H9 (cell line): ENCODE data around the gene MMRN2. TPM values are rescaled to one million over a fixed set of nuclear protein-coding genes. Genes with fewer than 3 reads are reported as not detected.

Source experiments
- DNase-seq: peaks from one replicate; pipeline ENCODE4 v3.0.0-alpha.2; 2017
- H2AFZ ChIP-seq: one replicate; pipeline ENCODE4 v1.6.1; 2013; ENCODE audit warnings: mild to moderate bottlenecking, low read length, control low read depth, moderate library complexity
- H2AK5ac ChIP-seq: 2 replicates; pipeline ENCODE4 v1.6.1; 2013; ENCODE audit warnings: low read length, control low read depth, mixed read lengths; ENCODE audit not compliant: insufficient read length
- H2BK120ac ChIP-seq: one replicate; pipeline ENCODE4 v1.6.1; 2013; ENCODE audit warnings: low read depth, mild to moderate bottlenecking, low read length, control low read depth, inconsistent platforms; ENCODE audit not compliant: poor library complexity, severe bottlenecking
- H2BK12ac ChIP-seq: 2 replicates; pipeline ENCODE4 v1.6.1; 2013; ENCODE audit warnings: low read length, control low read depth, mixed read lengths, low read depth; ENCODE audit not compliant: insufficient read length
- H2BK15ac ChIP-seq: 2 replicates; pipeline ENCODE4 v1.6.1; 2013; ENCODE audit warnings: low read depth, low read length, control low read depth
- H2BK20ac ChIP-seq: one replicate; pipeline ENCODE4 v1.6.1; 2013; ENCODE audit warnings: low read depth, mild to moderate bottlenecking, low read length, control low read depth, inconsistent platforms; ENCODE audit not compliant: poor library complexity, severe bottlenecking
- H2BK5ac ChIP-seq: 2 replicates; pipeline ENCODE4 v1.6.1; 2013; ENCODE audit warnings: low read length, control low read depth, mixed read lengths; ENCODE audit not compliant: insufficient read length
- H3K14ac ChIP-seq: 2 replicates; pipeline ENCODE4 v1.6.1; 2013; ENCODE audit warnings: low read length, control low read depth; ENCODE audit not compliant: insufficient read depth
- H3K18ac ChIP-seq: 2 replicates; pipeline ENCODE4 v1.6.1; 2013; ENCODE audit warnings: low read depth, mild to moderate bottlenecking, mixed read lengths, low read length, control low read depth; ENCODE audit not compliant: insufficient read length
- H3K23ac ChIP-seq: 2 replicates; pipeline ENCODE4 v1.6.1; 2013; ENCODE audit warnings: low read length, control low read depth, mixed read lengths, low read depth; ENCODE audit not compliant: insufficient read length
- H3K23me2 ChIP-seq: 2 replicates; pipeline ENCODE4 v1.6.1; 2013; ENCODE audit warnings: low read depth, mild to moderate bottlenecking, mixed read lengths, low read length, control low read depth; ENCODE audit not compliant: insufficient read length, poor library complexity, severe bottlenecking
- H3K27ac ChIP-seq: 2 replicates; pipeline ENCODE4 v1.5.1; 2013; ENCODE audit warnings: low read length, control low read depth, mixed read lengths, low read depth; ENCODE audit not compliant: insufficient read length
- H3K27me3 ChIP-seq: 2 replicates; pipeline ENCODE4 v1.6.1; 2013; ENCODE audit warnings: low read length, control low read depth, inconsistent platforms; ENCODE audit not compliant: insufficient read depth
- H3K4ac ChIP-seq: 2 replicates; pipeline ENCODE4 v1.6.1; 2013; ENCODE audit warnings: low read depth, mild to moderate bottlenecking, control low read depth, inconsistent platforms, low read length, moderate library complexity
- H3K4me1 ChIP-seq: 2 replicates; pipeline ENCODE4 v1.6.1; 2013; ENCODE audit warnings: low read length, control low read depth, inconsistent platforms; ENCODE audit not compliant: insufficient read depth
- H3K4me2 ChIP-seq: 2 replicates; pipeline ENCODE4 v1.6.1; 2013; ENCODE audit warnings: low read length, control low read depth, mixed read lengths; ENCODE audit not compliant: insufficient read length, insufficient read depth
- H3K56ac ChIP-seq: 2 replicates; pipeline ENCODE4 v1.6.1; 2013; ENCODE audit warnings: low read depth, mild to moderate bottlenecking, mixed read lengths, low read length, control low read depth; ENCODE audit not compliant: insufficient read length
- H3K79me1 ChIP-seq: 2 replicates; pipeline ENCODE4 v1.6.1; 2013; ENCODE audit warnings: low read depth, mild to moderate bottlenecking, moderate library complexity, low read length, control low read depth, inconsistent platforms; ENCODE audit not compliant: insufficient read depth, poor library complexity, severe bottlenecking
- H3K79me2 ChIP-seq: 2 replicates; pipeline ENCODE4 v1.6.1; 2013; ENCODE audit warnings: low read length, control low read depth, inconsistent platforms; ENCODE audit not compliant: insufficient read depth
- H3K9ac ChIP-seq: 2 replicates; pipeline ENCODE4 v1.6.1; 2013; ENCODE audit warnings: low read length, control low read depth, mixed read lengths; ENCODE audit not compliant: insufficient read length; ENCODE audit errors: extremely low read depth
- H3K9me3 ChIP-seq: one replicate; pipeline ENCODE4 v1.6.1; 2013; ENCODE audit warnings: low read depth, low read length, inconsistent platforms; ENCODE audit not compliant: control insufficient read depth
- H3T11ph ChIP-seq: one replicate; pipeline ENCODE4 v1.6.1; 2013; ENCODE audit warnings: mild to moderate bottlenecking, low read length, control low read depth, inconsistent platforms
- H4K20me1 ChIP-seq: one replicate; pipeline ENCODE4 v1.6.1; 2013; ENCODE audit not compliant: control insufficient read depth, insufficient read length, insufficient read depth
- H4K5ac ChIP-seq: 2 replicates; pipeline ENCODE4 v1.6.1; 2013; ENCODE audit warnings: low read depth, mild to moderate bottlenecking, mixed read lengths, low read length, control low read depth; ENCODE audit not compliant: insufficient read length
- H4K8ac ChIP-seq: replicated peaks from 2 replicates; pipeline ENCODE4 v1.6.1; 2013; ENCODE audit warnings: low read length, control low read depth, mixed read lengths, low read depth; ENCODE audit not compliant: insufficient read length
- H4K91ac ChIP-seq: 2 replicates; pipeline ENCODE4 v1.6.1; 2013; ENCODE audit warnings: low read depth, mild to moderate bottlenecking, moderate library complexity, mixed read lengths, low read length, control low read depth; ENCODE audit not compliant: insufficient read length
- H3K27ac Mint-ChIP-seq, 3 experiments: 2 replicates in 2 of 3; 3 replicates in 1 of 3; pipeline ENCODE4 v1.8.0; 2020 to 2021; ENCODE audit warnings: mixed read lengths in 3 of 3, mild to moderate bottlenecking in 1 of 3, moderate library complexity in 1 of 3
- H3K27me3 Mint-ChIP-seq: 2 replicates; pipeline ENCODE4 v1.8.0; 2021; ENCODE audit warnings: low read depth, mild to moderate bottlenecking, moderate library complexity, mixed read lengths
- H3K36me3 Mint-ChIP-seq, 3 experiments: 2 replicates in 2 of 3; 3 replicates in 1 of 3; pipeline ENCODE4 v1.8.0; 2020 to 2021; ENCODE audit warnings: low read depth in 3 of 3, mixed read lengths in 3 of 3; ENCODE audit not compliant: insufficient read depth in 1 of 3
- H3K4me1 Mint-ChIP-seq, 2 experiments: 2 replicates each; pipeline ENCODE4 v1.8.0; 2020; ENCODE audit warnings: mixed read lengths in 2 of 2
- H3K4me3 Mint-ChIP-seq, 2 experiments: 2 replicates in 1 of 2; 3 replicates in 1 of 2; pipeline ENCODE4 v1.8.0; 2020 to 2021; ENCODE audit warnings: mild to moderate bottlenecking in 2 of 2, mixed read lengths in 2 of 2, moderate library complexity in 1 of 2
- H3K9me3 Mint-ChIP-seq, 2 experiments: 2 replicates in 1 of 2; 3 replicates in 1 of 2; pipeline ENCODE4 v1.8.0; 2020; ENCODE audit warnings: mild to moderate bottlenecking in 2 of 2, mixed read lengths in 2 of 2, moderate library complexity in 1 of 2
- WGBS: extraction: QIAGEN DNeasy Blood & Tissue Kit; methylation state at CpG from one replicate; pipeline ENCODE4 v1.1.7; 2013; ENCODE audit warnings: missing lambda C conversion rate, low lambda C conversion rate, mixed read lengths; ENCODE audit not compliant: insufficient read length; ENCODE audit errors: extremely low coverage; 5-methylcytosine and 5-hydroxymethylcytosine counted together
- total RNA-seq: library from RNA; stranded (reverse); gene quantifications from 2 replicates; pipeline ENCODE4 v1.2.1, GENCODE V29; 2021
- TF ChIP-seq, protein P1 (sequence below): fragments of 200-600 bp; sonication (generic); conservative IDR thresholded peaks from 3 replicates; pipeline ENCODE4 v1.8.0; 2021; ENCODE audit warnings: antibody characterized with exemption, mild to moderate bottlenecking

The MMRN2 gene
- total RNA-seq, 1 experiment from 2014 or later, result 1.0 TPM

DNA sequence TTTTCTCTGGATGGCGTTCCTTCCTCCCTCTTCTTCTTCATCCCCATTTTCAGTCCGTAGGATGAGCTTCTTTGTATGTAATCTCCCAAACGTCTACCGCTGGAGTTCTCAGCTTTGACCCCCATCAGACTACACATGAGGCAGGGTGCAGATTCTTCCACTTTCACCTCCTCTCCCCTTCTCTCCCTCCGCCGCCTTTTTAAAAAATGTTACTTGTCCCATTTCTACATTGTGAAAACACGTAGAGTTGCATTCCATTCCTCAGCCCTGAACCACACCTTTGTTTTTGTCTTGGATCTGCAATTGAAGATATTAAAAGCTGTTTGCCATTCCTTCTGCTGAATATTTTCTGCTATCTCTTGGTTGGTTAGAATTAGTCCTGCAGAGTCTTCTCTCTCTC is 17.1 kb upstream of the MMRN2 start:
- peaks cover 0 to 3% (median 0%) of the 10 kb centered on the region in 3 experiments; a peak in 1 of 7 replicates for H3K36me3 Mint-ChIP-seq
- Histone ChIP-seq H3K23me2 (peaks cover 15% of the 10 kb centered on the region), H3K4ac (no peak overlapping the region), H2BK20ac (no peak overlapping the region), H3K9ac (no peak overlapping the region), H3K23ac (no peak overlapping the region), H3K79me2 (no peaks in the 10 kb centered on the region), H3K18ac (no peak overlapping the region), H2BK5ac (no peak overlapping the region), H4K91ac (no peak overlapping the region), H4K20me1 (no peaks in the 10 kb centered on the region), H2BK12ac (no peak overlapping the region), H4K5ac (no peak overlapping the region), H3K4me1 (no peaks in the 10 kb centered on the region; the same call in 1 of the 2 replicates), H2BK120ac (no peak overlapping the region), H4K8ac (no peak overlapping the region), H3T11ph (no peak overlapping the region), H3K27ac (no peak overlapping the region), H2AFZ (no peak overlapping the region), H3K4me2 (no peak overlapping the region), H3K14ac (no peak overlapping the region), H3K79me1 (no peaks in the 10 kb centered on the region), H2AK5ac (no peak overlapping the region), H2BK15ac (no peak overlapping the region), H3K56ac (no peak overlapping the region), H3K27me3 (peaks cover 10% of the 10 kb centered on the region; the same call in 1 of the 2 replicates), H3K9me3 (no peaks in the 10 kb centered on the region)
- H3K4me1 Mint-ChIP-seq, result peaks cover 21 to 35% of the 10 kb centered on the region in 2 experiments
- no CpG with 5 or more reads among the region's 7 CpGs for WGBS
- DNase-seq, result no peak
- TF ChIP-seq, protein P1, sequence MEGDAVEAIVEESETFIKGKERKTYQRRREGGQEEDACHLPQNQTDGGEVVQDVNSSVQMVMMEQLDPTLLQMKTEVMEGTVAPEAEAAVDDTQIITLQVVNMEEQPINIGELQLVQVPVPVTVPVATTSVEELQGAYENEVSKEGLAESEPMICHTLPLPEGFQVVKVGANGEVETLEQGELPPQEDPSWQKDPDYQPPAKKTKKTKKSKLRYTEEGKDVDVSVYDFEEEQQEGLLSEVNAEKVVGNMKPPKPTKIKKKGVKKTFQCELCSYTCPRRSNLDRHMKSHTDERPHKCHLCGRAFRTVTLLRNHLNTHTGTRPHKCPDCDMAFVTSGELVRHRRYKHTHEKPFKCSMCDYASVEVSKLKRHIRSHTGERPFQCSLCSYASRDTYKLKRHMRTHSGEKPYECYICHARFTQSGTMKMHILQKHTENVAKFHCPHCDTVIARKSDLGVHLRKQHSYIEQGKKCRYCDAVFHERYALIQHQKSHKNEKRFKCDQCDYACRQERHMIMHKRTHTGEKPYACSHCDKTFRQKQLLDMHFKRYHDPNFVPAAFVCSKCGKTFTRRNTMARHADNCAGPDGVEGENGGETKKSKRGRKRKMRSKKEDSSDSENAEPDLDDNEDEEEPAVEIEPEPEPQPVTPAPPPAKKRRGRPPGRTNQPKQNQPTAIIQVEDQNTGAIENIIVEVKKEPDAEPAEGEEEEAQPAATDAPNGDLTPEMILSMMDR, result no peak
- H3K27ac Mint-ChIP-seq, result no peak overlapping the region
- H3K4me3 Mint-ChIP-seq, result no peak overlapping the region
- peaks cover 32% of the 10 kb centered on the region for H3K27me3 Mint-ChIP-seq
- H3K9me3 Mint-ChIP-seq, result peaks cover 0 to 4% of the 10 kb centered on the region in 2 experiments; a peak in 1 of 5 replicates
